OCI-LY7 (cell line): ENCODE results near the gene NDUFB4. TPM values are rescaled to one million over a fixed set of nuclear protein-coding genes. Genes with fewer than 3 reads are reported as not detected.

ENCODE experiments used
- BruUV-seq: library from RNA; stranded (reverse); fragments of 400-500 nt; replicated peaks from 2 replicates; lab custom pipeline; 2021; lab: Mats Ljungman, UMichigan
- CTCF ChIA-PET: fragments of 300-600 bp; sonication (Branson Sonifier 250); formaldehyde crosslinking; loops from one replicate; lab custom pipeline; 2022; ENCODE audit warnings: antibody characterized with exemption; ENCODE audit not compliant: unreplicated experiment; lab: Charles Lee
- POLR2A ChIA-PET: fragments of 300-600 bp; sonication (Branson Sonifier 250); formaldehyde crosslinking; loops from one replicate; lab custom pipeline; 2022; ENCODE audit warnings: antibody characterized with exemption; lab: Charles Lee
- DNase-seq: peaks from one replicate; pipeline ENCODE4 v3.0.0-alpha.2; 2015; ENCODE audit warnings: low spot score
- H2AFZ ChIP-seq: fragments of 200-600 bp; sonication (generic), shearing (Covaris generic); 2 replicates; pipeline ENCODE4 v1.6.1; 2014; ENCODE audit warnings: mild to moderate bottlenecking, antibody characterized with exemption, low read length, moderate library complexity
- H3K27ac ChIP-seq: fragments of 200-600 bp; sonication (generic); 2 replicates; pipeline ENCODE4 v1.5.1; 2014; ENCODE audit warnings: mixed run types, low read depth, mild to moderate bottlenecking, moderate library complexity, low read length, inconsistent platforms; ENCODE audit not compliant: poor library complexity, severe bottlenecking
- H3K36me3 ChIP-seq: fragments of 200-600 bp; sonication (generic); 2 replicates; pipeline ENCODE4 v1.6.1; 2014; ENCODE audit warnings: mild to moderate bottlenecking, antibody characterized with exemption, low read length, moderate library complexity, mixed read lengths; ENCODE audit not compliant: insufficient read depth
- H3K4me1 ChIP-seq: fragments of 200-600 bp; sonication (generic); 2 replicates; pipeline ENCODE4 v1.5.1; 2014; ENCODE audit warnings: mild to moderate bottlenecking, low read length; ENCODE audit not compliant: insufficient read depth, poor library complexity, severe bottlenecking
- H3K4me2 ChIP-seq: fragments of 200-600 bp; sonication (generic); 2 replicates; pipeline ENCODE4 v1.6.1; 2014; ENCODE audit warnings: mild to moderate bottlenecking, low read length
- H3K4me3 ChIP-seq: fragments of 200-600 bp; sonication (generic); 2 replicates; pipeline ENCODE4 v1.5.1; 2014; ENCODE audit warnings: mild to moderate bottlenecking, low read depth, low read length; ENCODE audit not compliant: poor library complexity, severe bottlenecking
- H3K79me2 ChIP-seq: fragments of 200-600 bp; sonication (generic); 2 replicates; pipeline ENCODE4 v1.6.1; 2016; ENCODE audit warnings: low read depth, mild to moderate bottlenecking, low read length, moderate library complexity, mixed read lengths; ENCODE audit not compliant: insufficient read depth
- H3K9me2 ChIP-seq: fragments of 200-600 bp; sonication (generic); 2 replicates; pipeline ENCODE4 v1.6.1; 2016; ENCODE audit warnings: mild to moderate bottlenecking, low read length, mixed read lengths; ENCODE audit not compliant: insufficient read depth
- H3K9me3 ChIP-seq: fragments of 200-600 bp; sonication (generic); 2 replicates; pipeline ENCODE4 v1.6.1; 2014; ENCODE audit warnings: mild to moderate bottlenecking, mixed run types, low read length, mixed read lengths
- H4K20me1 ChIP-seq: fragments of 200-600 bp; sonication (generic); 2 replicates; pipeline ENCODE4 v1.6.1; 2014; ENCODE audit warnings: mild to moderate bottlenecking, antibody characterized with exemption, low read length, moderate library complexity, mixed read lengths; ENCODE audit not compliant: insufficient read depth
- EZH2phosphoT487 ChIP-seq: fragments of 200-600 bp; sonication (generic); IDR thresholded peaks from 2 replicates; pipeline ENCODE4 v1.6.1; 2018; ENCODE audit warnings: low read depth, borderline replicate concordance, mild to moderate bottlenecking, mixed run types, antibody characterized with exemption, low read length, moderate library complexity, mixed read lengths
- intact Hi-C: fragments of 100-400 bp; cut with micrococcal nuclease; formaldehyde crosslinking; loops from one replicate; pipeline ENCODE4 v1.10.0; 2022; ENCODE audit not compliant: unreplicated experiment
- total RNA-seq, 2 experiments: library from RNA; depleted of rRNA in 1 of 2; stranded (reverse); fragments of >200 nt in 1 of 2; shearing (Covaris generic) in 1 of 2; gene quantifications; 2 replicates each; pipeline ENCODE4 v1.2.3, GENCODE V29; 2014 to 2022
- TF ChIP-seq, protein P1 (sequence below): fragments of 200-600 bp; sonication (generic); conservative IDR thresholded peaks from 2 replicates; pipeline ENCODE4 v1.5.1; 2014; ENCODE audit warnings: mild to moderate bottlenecking, antibody characterized with exemption, low read length, moderate library complexity, mixed read lengths

NDUFB4 gene
- total RNA-seq, 2 experiments from 2014 or later, result 130 to 145 TPM

DNA sequence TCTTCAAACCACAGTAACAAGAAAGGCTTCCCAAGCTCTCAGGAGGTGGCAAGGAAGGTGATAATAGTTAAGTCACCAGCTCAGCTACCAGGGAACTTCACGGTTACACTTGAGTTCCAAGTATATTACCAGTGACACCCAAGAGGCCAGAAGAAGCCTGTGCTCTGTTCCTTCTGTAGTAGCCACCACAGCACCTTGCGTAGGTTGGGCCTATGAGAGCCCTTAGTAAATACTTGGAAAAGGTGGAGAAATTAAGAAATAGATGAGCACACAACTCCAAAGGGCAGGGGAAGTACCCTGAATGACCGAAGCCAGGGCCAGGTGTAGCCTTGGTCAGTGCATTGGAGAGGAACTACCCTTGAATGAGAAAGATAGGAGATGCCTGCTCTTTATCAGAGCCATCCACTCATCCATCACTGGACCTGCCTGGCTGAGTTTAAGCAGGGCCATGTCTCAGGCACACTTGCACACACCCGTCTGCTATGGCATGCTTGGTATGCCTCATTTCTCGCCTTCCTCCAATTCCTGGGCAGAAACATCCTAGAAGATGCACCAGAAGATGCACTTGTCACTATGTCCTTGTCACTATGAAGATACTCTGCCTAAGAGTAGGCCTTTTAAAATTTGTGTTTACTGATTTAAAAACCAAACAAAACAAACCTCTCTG, 32.6 kb upstream of the NDUFB4 start:
- TF ChIP-seq, protein P1, sequence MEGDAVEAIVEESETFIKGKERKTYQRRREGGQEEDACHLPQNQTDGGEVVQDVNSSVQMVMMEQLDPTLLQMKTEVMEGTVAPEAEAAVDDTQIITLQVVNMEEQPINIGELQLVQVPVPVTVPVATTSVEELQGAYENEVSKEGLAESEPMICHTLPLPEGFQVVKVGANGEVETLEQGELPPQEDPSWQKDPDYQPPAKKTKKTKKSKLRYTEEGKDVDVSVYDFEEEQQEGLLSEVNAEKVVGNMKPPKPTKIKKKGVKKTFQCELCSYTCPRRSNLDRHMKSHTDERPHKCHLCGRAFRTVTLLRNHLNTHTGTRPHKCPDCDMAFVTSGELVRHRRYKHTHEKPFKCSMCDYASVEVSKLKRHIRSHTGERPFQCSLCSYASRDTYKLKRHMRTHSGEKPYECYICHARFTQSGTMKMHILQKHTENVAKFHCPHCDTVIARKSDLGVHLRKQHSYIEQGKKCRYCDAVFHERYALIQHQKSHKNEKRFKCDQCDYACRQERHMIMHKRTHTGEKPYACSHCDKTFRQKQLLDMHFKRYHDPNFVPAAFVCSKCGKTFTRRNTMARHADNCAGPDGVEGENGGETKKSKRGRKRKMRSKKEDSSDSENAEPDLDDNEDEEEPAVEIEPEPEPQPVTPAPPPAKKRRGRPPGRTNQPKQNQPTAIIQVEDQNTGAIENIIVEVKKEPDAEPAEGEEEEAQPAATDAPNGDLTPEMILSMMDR, result no peak
- no peak for TF ChIP-seq EZH2phosphoT487
- DNase-seq, result no peak
- H3K9me2 ChIP-seq, result no peaks in the 10 kb centered on the region
- no peak overlapping the region for H3K4me3 ChIP-seq
- no peaks in the 10 kb centered on the region for H3K36me3 ChIP-seq
- no TSS peak for BruUV-seq
- no peaks in the 10 kb centered on the region for H4K20me1 ChIP-seq
- H3K4me1 ChIP-seq, result no peaks in the 10 kb centered on the region
- H3K4me2 ChIP-seq, result no peak overlapping the region
- intact Hi-C loops, result no loop called here
- ChIA-PET POLR2A (no interaction called here), CTCF (no interaction called here)
- H3K27ac ChIP-seq, result no peak overlapping the region
- no peaks in the 10 kb centered on the region for H3K79me2 ChIP-seq
- no peaks in the 10 kb centered on the region for H3K9me3 ChIP-seq
- H2AFZ ChIP-seq, result no peak overlapping the region

DNA sequence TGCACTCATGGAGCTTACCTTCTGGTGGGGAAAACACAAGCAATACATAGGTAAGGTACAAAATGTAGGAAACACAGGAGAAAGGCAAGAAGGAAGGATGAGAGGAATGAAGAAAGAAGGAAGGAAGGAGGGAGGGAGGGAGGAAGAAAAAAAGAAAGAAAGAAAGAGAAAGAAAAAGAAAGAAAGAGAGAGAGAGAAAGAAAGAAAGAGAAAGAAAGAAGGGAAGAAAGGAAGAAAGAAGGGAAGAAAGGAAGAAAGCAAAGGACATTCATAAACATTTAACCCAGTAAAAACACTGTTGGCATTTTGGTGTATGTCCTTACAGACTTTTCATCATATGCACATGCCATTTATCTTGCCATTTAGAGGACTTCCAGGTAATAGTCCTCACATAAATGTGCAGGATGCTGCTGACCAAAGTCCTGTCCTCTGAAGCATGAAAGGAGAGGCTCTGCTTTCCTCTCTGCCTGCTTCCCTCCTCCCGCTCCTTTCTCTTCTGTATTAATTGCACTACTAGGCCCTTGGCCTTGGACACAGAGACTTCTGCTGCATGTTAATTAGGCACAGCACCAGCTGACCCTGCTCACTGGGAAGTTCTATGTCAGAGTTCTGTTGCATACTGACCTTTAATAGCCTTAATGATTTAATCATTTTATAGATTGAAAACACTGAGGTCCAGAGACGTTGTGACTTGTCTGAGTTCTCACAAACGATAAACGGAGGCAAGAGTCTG, 29.7 kb upstream of the NDUFB4 start:
- POLR2A ChIA-PET, result interaction anchor here (0.6 to 2.3 kb wide), 8 partner anchors 29 to 808 kb away, joined by 3 to 12 read pairs (median 5); partner anchors contain the start of genes LRRC58 and NDUFB4

More for the DNA sequence above, 29.7 kb upstream of the NDUFB4 start:
- Histone ChIP-seq H3K4me2 (no peak overlapping the region), H4K20me1 (no peaks in the 10 kb centered on the region), H3K79me2 (no peaks in the 10 kb centered on the region), H3K27ac (no peak overlapping the region), H2AFZ (no peak overlapping the region), H3K9me2 (no peaks in the 10 kb centered on the region), H3K36me3 (no peaks in the 10 kb centered on the region), H3K9me3 (no peaks in the 10 kb centered on the region), H3K4me3 (no peak overlapping the region), H3K4me1 (no peaks in the 10 kb centered on the region)
- intact Hi-C loops, result no loop called here
- TF ChIP-seq, protein P1, result no peak
- TF ChIP-seq EZH2phosphoT487, result no peak
- DNase-seq, result no peak
- no TSS peak for BruUV-seq
- CTCF ChIA-PET, result interaction anchor here (1.7 kb wide), 2 partner anchors 8 to 30 kb away, joined by 6 to 7 read pairs; partner anchors contain the start of gene NDUFB4
